GM21723 (cell line): ENCODE data around the gene PXT1.

Source experiments
- ATAC-seq: cut with Tn5 transposase; IDR thresholded peaks from one replicate; pipeline ENCODE4 v1.9.1; 2021; ENCODE audit warnings: mild to moderate bottlenecking, moderate library complexity; ENCODE audit not compliant: unreplicated experiment

PXT1 gene

DNA sequence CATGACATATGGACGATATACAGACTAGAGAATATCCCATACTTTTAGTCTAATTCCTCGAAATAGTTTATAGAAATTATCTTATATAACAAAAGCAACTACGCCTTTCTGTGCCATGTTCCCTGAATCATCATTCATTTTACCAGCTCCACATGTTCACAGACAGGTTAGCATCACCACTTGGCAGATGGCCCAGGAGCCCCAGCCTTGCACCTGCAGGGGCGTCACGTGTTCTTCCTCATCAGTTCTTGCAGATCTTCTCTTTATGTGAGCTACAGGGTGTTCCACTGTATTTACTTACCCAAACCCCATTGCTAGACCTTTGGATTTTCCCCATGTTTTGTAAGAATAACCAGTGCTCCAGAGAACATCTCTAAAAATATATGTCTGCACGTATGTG lies 93.4 kb downstream of the PXT1 start:
- ATAC-seq = no peak

GRCh38 chr6:36347621-36348020 lies 95.0 kb downstream of the PXT1 start:
- ATAC-seq = no peak

DNA sequence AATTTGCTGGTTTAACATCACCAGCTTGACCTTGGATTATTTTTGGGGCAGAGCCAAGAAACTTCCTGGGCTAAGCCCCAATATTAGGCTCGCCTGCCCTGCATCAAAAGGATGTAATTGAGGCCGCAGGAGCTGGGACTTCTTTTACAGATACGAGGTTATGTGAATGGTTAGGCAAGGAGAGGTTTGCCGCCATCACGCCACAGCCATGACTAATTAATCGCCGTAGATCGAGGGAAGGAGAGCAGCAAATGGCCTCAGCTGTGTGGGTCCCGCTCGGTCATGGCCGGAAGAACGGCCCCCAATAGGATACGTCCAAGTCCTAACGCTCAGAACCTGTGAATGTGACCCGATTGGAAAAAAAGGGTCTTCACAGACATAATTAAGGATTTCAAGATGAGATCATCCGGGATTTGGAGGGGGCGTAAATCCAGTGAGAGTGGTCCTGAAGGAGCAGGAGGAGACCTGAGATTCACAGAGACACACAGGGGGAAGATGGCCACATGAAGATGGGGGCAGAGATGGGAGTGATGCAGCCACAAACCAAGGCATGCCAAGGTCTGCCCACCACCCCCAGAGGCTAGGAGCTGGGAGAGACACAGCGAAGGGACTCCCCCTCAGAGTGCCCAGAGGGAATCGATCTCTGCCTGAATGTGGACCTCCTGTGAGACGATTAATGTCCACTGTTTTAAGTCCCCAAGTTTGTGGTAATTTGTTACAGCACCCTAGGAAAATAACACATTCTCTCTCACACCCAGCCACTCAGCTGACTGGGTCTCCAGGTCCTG lies 96.0 kb downstream of the PXT1 start:
- ATAC-seq = no peak

- no peak for ATAC-seq
These were observed 96.8 kb downstream of the PXT1 start for GRCh38 chr6:36345681-36346466.

DNA sequence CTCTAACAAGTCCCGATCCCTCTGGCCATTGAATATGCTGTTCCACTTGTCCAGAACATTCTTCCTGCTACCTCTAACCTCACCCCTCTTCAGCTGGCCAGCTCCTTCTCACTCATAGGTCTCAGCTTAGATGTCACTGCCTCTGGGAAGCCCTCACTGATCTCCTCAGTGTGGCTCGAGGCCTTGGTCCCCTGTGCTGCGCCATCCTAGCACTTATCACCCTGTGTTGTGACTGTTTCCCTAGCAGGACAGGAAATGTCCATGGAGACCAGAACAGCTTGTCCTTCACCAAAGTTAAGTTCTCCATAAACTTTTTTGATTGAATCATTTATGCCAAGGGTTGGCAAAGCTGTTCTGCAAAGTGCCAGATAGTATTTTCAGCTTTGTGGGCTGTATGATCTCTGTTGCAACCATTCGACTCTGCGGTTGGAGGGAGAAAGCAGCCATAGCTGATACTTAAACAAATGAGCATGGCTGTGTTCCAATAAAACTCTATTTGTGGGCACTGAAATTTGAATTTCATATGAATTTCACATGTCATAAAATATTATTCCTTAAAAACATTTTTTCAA lies 99.5 kb downstream of the PXT1 start:
- ATAC-seq = no peak

- ATAC-seq = no peak
These were observed 101.8 kb downstream of the PXT1 start for GRCh38 chr6:36340618-36341454.
